Panc1 (cell line): ENCODE results near the gene SORCS1. TPM values are rescaled to one million over a fixed set of nuclear protein-coding genes. Genes with fewer than 3 reads are reported as not detected.

Experiments used
- ATAC-seq: fragments of 200-7000 bp; cut with Tn5 transposase; 2 replicates; pipeline ENCODE4 v1.9.1; 2020; ENCODE audit warnings: mild to moderate bottlenecking, moderate library complexity
- BruUV-seq: library from RNA; stranded (reverse); fragments of 400-500 nt; replicated peaks from 2 replicates; lab custom pipeline; 2021; lab: Mats Ljungman, UMichigan
- CTCF ChIA-PET: fragments of 300-600 bp; sonication (Branson Sonifier 250); formaldehyde crosslinking; loops from one replicate; lab custom pipeline; 2022; ENCODE audit warnings: antibody characterized with exemption; lab: Charles Lee
- POLR2A ChIA-PET: fragments of 300-600 bp; sonication (Branson Sonifier 250); formaldehyde crosslinking; loops from one replicate; lab custom pipeline; 2022; ENCODE audit warnings: antibody characterized with exemption; lab: Charles Lee
- DNase-seq: peaks from one replicate; pipeline ENCODE4 v3.0.0-alpha.2; 2010; ENCODE audit warnings: low read depth, low spot score
- H3K27ac ChIP-seq: 2 replicates; pipeline ENCODE4 v1.5.1; 2011; ENCODE audit warnings: mild to moderate bottlenecking, low read length, inconsistent platforms
- H3K27me3 ChIP-seq: fragments of 200-500 bp; sonication (Bioruptor generic); 2 replicates; pipeline ENCODE4 v1.6.0; 2014; ENCODE audit warnings: low read length, inconsistent platforms; ENCODE audit not compliant: control insufficient read depth, insufficient read depth
- H3K36me3 ChIP-seq: fragments of 200-500 bp; sonication (Bioruptor generic); 2 replicates; pipeline ENCODE4 v1.5.1; 2014; ENCODE audit warnings: inconsistent platforms, mild to moderate bottlenecking, low read length, moderate library complexity; ENCODE audit not compliant: control insufficient read depth, insufficient read depth
- H3K4me1 ChIP-seq: 2 replicates; pipeline ENCODE4 v1.5.1; 2011; ENCODE audit warnings: inconsistent platforms, mild to moderate bottlenecking, low read length, moderate library complexity; ENCODE audit not compliant: control insufficient read depth, insufficient read depth
- H3K4me3 ChIP-seq, 2 experiments: 2 replicates each; pipeline ENCODE4 v1.5.1; 2011 to 2012; ENCODE audit warnings: low read depth in 2 of 2, low read length in 2 of 2, mild to moderate bottlenecking in 2 of 2, inconsistent platforms in 1 of 2, moderate library complexity in 1 of 2
- H3K9me3 ChIP-seq: fragments of 200-500 bp; sonication (Bioruptor generic); 2 replicates; pipeline ENCODE4 v1.5.1; 2014; ENCODE audit warnings: low read depth, mild to moderate bottlenecking, inconsistent platforms, low read length, moderate library complexity; ENCODE audit not compliant: control insufficient read depth, insufficient read depth
- CTCF ChIP-seq: fragments of 450-650 bp; IDR thresholded peaks from 2 replicates; pipeline ENCODE4 v1.5.1; 2017; ENCODE audit warnings: mild to moderate bottlenecking
- POLR2AphosphoS5 ChIP-seq: IDR thresholded peaks from 2 replicates; pipeline ENCODE4 v1.6.1; 2012; ENCODE audit warnings: mild to moderate bottlenecking, low read depth, low read length, moderate library complexity
- REST ChIP-seq, 2 experiments: IDR thresholded peaks; 2 replicates each; pipeline ENCODE4 v1.6.1; 2011 to 2012; ENCODE audit warnings: low read depth in 2 of 2, control low read depth in 1 of 2, low read length in 1 of 2, mild to moderate bottlenecking in 1 of 2, moderate library complexity in 1 of 2; ENCODE audit not compliant: insufficient read depth in 1 of 2
- SIN3A ChIP-seq: IDR thresholded peaks from 2 replicates; pipeline ENCODE4 v1.6.1; 2012; ENCODE audit warnings: low read depth, mild to moderate bottlenecking, low read length, moderate library complexity, borderline replicate concordance; ENCODE audit not compliant: insufficient read depth
- TCF7L2 ChIP-seq: IDR thresholded peaks from 2 replicates; pipeline ENCODE4 v1.6.1; 2011; ENCODE audit warnings: mild to moderate bottlenecking, low read depth, low read length, inconsistent platforms
- in situ Hi-C: cut with HindIII; loops from 2 replicates; pipeline ENCODE4 v1.10.0; 2016; ENCODE audit warnings: low sequenced_read_pairs, low pct_unique_long_range_greater_than_20kb
- intact Hi-C: fragments of 100-400 bp; cut with micrococcal nuclease; formaldehyde crosslinking; loops from one replicate; pipeline ENCODE4 v1.10.0; 2022; ENCODE audit not compliant: unreplicated experiment
- total RNA-seq: library from RNA; stranded (reverse); gene quantifications from one replicate; pipeline ENCODE4 v1.2.1, GENCODE V29; 2021; ENCODE audit not compliant: unreplicated experiment

Gene SORCS1
- total RNA-seq, 1 experiment from 2014 or later = not detected

- BruUV-seq = no TSS peak
- H3K4me3 ChIP-seq = no peak overlapping the region
- ChIA-PET POLR2A (no interaction called here), CTCF (no interaction called here)
- DNase-seq = no peak
- H3K36me3 ChIP-seq = no peaks in the 10 kb centered on the region; the same call in 1 of the 2 replicates
- ATAC-seq = no peak
- no peaks in the 10 kb centered on the region for H3K9me3 ChIP-seq
- no peaks in the 10 kb centered on the region for H3K4me1 ChIP-seq
- intact Hi-C loops (no loop called here), in situ Hi-C loops (no loop called here)
- TF ChIP-seq POLR2AphosphoS5 = no peak
- TF ChIP-seq REST (IDR thresholded peaks at IDR 0.05; ENCODE audit: insufficient read depth in 1 of 2, low read depth in 2 of 2, low read length in 1 of 2) = no peak
- TF ChIP-seq CTCF = no peak
- no peak for TF ChIP-seq SIN3A
- no peak for TF ChIP-seq TCF7L2
- no peaks in the 10 kb centered on the region for H3K27me3 ChIP-seq
- H3K27ac ChIP-seq = no peak overlapping the region
Measured at GRCh38 chr10:106672517-106673175, 491.9 kb downstream of the SORCS1 start.

GRCh38 chr10:106661767-106662140, 502.8 kb downstream of the SORCS1 start:
- POLR2A ChIA-PET = no interaction called here
- TF ChIP-seq TCF7L2 (no peak), SIN3A (no peak), CTCF (no peak), REST (IDR thresholded peaks at IDR 0.05; ENCODE audit: insufficient read depth in 1 of 2, low read depth in 2 of 2, low read length in 1 of 2) (no peak), POLR2AphosphoS5 (no peak)
- H3K27me3 ChIP-seq = no peaks in the 10 kb centered on the region
- ATAC-seq (no peak), DNase-seq (no peak)
- H3K4me1 ChIP-seq = no peaks in the 10 kb centered on the region
- no peak overlapping the region for H3K27ac ChIP-seq
- no peak overlapping the region for H3K4me3 ChIP-seq
- no TSS peak for BruUV-seq
- intact Hi-C loops (no loop called here), in situ Hi-C loops (no loop called here)
- H3K36me3 ChIP-seq = no peaks in the 10 kb centered on the region
- no peaks in the 10 kb centered on the region for H3K9me3 ChIP-seq
- CTCF ChIA-PET = no interaction called here
